ENCODE results near the gene MAP4K4.

MAP4K4 gene

DNA sequence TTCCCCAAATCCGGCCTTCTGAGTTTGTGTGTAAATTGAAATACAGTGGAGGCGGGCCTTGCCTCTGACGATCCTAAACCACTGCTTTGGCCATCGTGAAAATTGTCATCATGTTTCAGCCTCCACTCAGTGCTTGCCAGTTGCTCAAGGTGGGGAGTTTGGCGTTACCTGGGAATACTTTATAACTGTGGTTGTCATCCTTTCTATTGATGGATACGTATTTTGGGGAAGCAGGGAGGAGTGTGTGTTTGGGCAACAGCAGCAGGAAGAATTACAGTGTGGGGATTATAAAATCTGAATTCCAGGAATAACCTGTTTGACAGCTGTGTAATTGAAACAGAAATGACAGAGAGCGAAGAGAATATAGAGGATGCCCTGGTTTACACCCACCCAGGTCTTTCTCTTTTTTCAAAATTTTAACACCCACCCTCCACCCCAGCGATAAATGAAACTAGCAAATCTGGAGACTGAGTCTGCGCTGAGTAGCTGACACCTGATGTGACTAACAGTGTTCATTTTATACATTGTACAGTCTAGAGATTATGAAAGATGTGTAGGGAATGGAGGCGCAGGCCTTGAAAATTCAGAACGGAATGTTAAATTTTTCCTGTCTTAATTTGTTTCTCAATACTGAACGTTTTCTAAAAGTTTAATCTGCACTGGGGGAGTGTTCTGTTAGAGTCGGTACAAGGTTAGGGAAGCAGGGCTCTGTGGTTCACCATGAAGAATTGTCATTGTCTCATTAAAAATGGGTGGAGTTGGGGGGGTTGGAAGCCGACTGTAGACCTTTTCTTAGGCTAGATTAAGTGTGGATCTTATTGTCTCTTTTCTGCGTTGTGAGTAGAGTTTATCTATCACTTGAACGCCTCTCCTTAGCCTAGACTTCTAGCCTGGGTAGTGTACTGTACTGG lies 1.6 kb downstream of the MAP4K4 start:
- peaks cover 0 to 53% (median 25%) of the 10 kb centered on the region in 4 donors for H3K4me1 ChIP-seq
- no peak for DNase-seq
- H3K27me3 ChIP-seq, result no peaks in the 10 kb centered on the region
- no peaks in the 10 kb centered on the region for H3K9me3 ChIP-seq
- H3K4me3 ChIP-seq, result peak overlapping the region; percentile 75 to 87
- H3K27ac ChIP-seq, result peak overlapping the region; percentile 82 to 93
- no peaks in the 10 kb centered on the region for H3K36me3 ChIP-seq
- intact Hi-C loops (cut with DNase I; ENCODE audit: low total_unique reads), result loop anchor here (5.0 to 10.0 kb wide), 4 partner anchors 56 to 263 kb away; no protein-coding TSS in a partner anchor
- TF ChIP-seq, protein P1, sequence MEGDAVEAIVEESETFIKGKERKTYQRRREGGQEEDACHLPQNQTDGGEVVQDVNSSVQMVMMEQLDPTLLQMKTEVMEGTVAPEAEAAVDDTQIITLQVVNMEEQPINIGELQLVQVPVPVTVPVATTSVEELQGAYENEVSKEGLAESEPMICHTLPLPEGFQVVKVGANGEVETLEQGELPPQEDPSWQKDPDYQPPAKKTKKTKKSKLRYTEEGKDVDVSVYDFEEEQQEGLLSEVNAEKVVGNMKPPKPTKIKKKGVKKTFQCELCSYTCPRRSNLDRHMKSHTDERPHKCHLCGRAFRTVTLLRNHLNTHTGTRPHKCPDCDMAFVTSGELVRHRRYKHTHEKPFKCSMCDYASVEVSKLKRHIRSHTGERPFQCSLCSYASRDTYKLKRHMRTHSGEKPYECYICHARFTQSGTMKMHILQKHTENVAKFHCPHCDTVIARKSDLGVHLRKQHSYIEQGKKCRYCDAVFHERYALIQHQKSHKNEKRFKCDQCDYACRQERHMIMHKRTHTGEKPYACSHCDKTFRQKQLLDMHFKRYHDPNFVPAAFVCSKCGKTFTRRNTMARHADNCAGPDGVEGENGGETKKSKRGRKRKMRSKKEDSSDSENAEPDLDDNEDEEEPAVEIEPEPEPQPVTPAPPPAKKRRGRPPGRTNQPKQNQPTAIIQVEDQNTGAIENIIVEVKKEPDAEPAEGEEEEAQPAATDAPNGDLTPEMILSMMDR (IDR thresholded peaks at IDR 0.05), result no peak

DNA sequence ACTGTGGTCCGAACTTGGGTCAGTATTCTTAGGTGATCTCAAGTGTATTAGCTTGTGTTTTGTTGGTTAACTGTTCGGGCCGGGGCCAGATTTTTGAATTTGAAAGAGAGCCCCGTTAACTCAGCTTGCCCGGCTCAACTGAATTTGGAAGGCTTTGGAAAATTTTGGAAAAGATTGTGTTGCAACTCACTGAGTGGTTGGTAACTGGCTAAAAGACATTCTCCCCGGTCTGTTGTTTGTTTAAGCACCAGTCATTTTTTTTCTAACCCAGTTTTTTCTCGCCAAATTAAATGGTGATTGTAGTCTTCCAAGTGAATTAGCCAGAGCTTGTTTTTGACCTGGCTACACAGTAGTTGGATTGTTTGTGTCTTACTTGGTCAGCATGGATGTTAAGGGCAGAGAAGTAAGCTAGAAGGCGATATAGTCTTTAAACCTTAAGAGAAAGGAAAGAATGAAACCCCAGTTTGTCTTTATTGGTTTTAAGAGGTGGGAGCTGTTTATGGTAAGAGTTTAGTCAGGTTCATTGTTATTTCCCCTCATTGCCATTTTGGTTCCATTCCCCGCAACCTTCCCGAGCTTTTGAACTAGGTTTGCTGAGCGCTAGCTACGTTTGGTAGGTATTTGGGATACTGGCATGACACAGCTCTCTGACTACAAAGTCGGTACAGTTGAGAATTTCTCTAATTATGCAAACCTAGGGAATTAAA lies 2.4 kb downstream of the MAP4K4 start:
- Histone ChIP-seq H3K27ac (peak overlapping the region; percentile 82 to 93), H3K27me3 (no peaks in the 10 kb centered on the region), H3K4me1 (peaks cover 0 to 61% (median 31%) of the 10 kb centered on the region in 4 donors), H3K4me3 (peak overlapping the region; percentile 75 to 87), H3K36me3 (no peaks in the 10 kb centered on the region), H3K9me3 (no peaks in the 10 kb centered on the region)
- intact Hi-C loops (cut with DNase I; ENCODE audit: low total_unique reads), result loop anchor here (5.0 to 10.0 kb wide), 4 partner anchors 55 to 262 kb away; no protein-coding TSS in a partner anchor
- TF ChIP-seq, protein P1 (IDR thresholded peaks at IDR 0.05), result no peak
- DNase-seq, result no peak

DNA sequence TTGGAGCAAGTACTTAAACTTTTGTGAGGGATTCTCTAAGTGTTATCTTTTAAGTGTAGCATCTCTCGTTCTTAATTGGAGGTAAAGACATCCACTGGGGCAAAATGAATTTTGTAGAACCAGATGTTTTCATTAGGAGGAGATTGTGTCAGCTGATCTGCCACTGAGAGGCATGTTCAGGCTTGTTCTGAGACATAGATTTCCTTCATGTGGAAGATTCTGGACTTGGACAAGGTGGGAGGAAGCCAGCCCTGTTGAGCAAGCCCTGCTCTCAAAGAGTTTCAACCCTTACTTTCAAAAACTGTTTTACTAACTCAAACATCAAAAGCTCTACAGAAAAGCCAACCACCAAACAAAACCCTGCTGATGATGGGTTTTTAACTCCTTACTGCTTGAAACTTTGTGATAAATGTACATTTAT lies 6.5 kb downstream of the MAP4K4 start:
- H3K27ac ChIP-seq, result peak overlapping the region in 1 of 2 donors; percentile 8
- peak; percentile 47 to 69 for DNase-seq
- peaks cover 0 to 87% (median 45%) of the 10 kb centered on the region in 4 donors for H3K4me1 ChIP-seq
- TF ChIP-seq, protein P1 (IDR thresholded peaks at IDR 0.05), result no peak
- intact Hi-C loops (cut with DNase I; ENCODE audit: low total_unique reads), result no loop called here
- H3K36me3 ChIP-seq, result no peaks in the 10 kb centered on the region
- no peak overlapping the region for H3K4me3 ChIP-seq
- H3K27me3 ChIP-seq, result no peaks in the 10 kb centered on the region
- H3K9me3 ChIP-seq, result no peaks in the 10 kb centered on the region

DNA sequence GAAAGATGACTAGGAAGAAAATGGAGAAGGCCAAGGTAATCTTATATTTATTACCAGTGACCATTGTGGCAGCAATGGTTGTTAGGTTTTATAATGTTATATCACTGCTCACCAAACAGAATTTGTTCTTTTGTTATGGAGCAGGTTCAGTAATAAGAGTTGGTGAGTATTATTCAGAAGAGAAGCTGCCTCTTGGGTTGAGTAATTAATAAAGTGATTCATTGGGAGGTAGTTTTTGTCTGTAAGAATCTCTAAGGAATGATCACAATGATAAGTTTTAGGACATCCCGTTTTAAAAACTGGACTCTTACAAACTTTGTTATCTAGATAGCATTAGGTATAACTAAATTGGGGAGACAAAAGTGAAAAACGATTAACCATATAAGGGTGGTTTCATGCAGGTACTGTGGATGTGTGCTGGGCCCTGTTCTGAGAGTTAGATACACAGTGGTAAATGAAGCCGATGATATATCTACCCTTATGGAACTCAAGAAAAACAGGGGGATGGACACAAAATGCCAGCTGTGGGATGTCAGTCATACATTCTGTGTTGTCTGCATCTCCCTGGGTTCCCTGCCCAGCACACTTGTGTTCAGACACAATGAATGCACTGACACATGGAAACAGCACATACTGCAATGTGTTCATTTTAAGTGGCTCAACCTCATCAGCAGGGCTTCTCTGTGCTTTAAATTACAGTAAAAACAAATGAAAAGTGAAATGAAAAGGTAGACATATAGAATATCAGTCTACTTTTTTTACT lies 7.5 kb downstream of the MAP4K4 start:
- Histone ChIP-seq H3K4me3 (no peak overlapping the region), H3K4me1 (peaks cover 0 to 92% (median 50%) of the 10 kb centered on the region in 4 donors), H3K36me3 (no peaks in the 10 kb centered on the region), H3K9me3 (no peaks in the 10 kb centered on the region), H3K27me3 (no peaks in the 10 kb centered on the region), H3K27ac (peak overlapping the region in 1 of 2 donors; percentile 8)
- DNase-seq, result no peak
- intact Hi-C loops (cut with DNase I; ENCODE audit: low total_unique reads), result no loop called here
- TF ChIP-seq, protein P1 (IDR thresholded peaks at IDR 0.05), result no peak

DNA sequence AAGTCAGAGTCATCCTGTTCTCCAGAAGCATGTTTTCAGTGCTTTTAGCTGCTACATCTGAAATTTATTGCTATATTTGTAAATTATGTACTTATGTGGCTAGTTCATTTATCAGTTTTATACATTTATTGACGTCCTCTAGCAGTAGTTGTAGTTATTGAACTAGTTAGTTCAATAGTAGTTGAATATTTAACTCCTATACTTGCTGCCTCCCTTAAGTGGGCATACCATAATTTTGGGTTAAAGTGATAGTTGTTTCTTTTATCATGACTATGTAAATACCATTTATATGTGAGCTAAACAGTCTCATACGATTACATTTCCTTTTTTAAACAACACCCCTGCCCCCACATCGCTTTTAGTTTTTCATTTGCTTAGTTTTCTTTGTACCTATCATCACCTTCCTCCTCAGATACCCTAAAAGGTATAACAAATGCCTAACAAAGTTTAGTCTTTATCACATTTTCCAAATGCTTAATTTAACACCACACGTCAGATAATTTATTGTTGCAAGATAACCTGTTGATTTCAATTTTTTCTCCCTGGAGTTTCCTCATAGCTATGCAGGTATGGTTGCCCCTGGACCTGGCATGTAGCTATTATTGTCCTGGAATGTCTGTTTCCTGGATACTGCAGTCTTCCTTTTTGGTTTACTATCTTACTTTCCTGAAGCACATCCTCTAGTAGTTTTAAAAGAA lies 8.8 kb downstream of the MAP4K4 start:
- Histone ChIP-seq H3K4me1 (peaks cover 0 to 92% (median 51%) of the 10 kb centered on the region in 4 donors), H3K4me3 (no peak overlapping the region), H3K27me3 (no peaks in the 10 kb centered on the region), H3K27ac (no peak overlapping the region), H3K9me3 (no peaks in the 10 kb centered on the region), H3K36me3 (no peaks in the 10 kb centered on the region)
- intact Hi-C loops (cut with DNase I; ENCODE audit: low total_unique reads), result no loop called here
- TF ChIP-seq, protein P1 (IDR thresholded peaks at IDR 0.05), result no peak
- no peak for DNase-seq
